ENCODE results near the gene ANO4.

The ANO4 gene

DNA sequence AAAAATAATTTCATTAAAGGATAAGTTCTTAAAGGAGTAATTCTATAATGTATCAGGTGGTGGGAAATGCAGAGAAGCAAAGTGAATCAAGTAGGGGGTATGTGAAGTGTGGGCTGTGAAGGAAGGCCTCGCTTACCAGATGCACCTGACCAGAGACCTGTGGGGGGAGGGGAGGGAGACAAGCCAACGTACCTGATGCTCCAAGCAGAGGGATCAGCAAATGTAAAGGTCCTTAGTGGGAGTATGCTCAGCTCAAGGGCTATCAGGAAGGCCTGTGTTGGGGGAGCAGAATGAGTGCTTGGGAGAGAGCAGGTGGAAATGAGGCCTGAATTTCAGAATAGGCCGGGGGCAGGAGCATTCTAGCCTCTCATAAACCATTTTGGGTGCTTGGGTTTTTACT, 57.1 kb downstream of the ANO4 start:
- Histone ChIP-seq H3K9me3 (ENCODE audit: insufficient read depth, low read depth, low read length) (no peaks in the 10 kb centered on the region), H3K36me3 (ENCODE audit: insufficient read depth, low read length) (no peaks in the 10 kb centered on the region), H3K27ac (ENCODE audit: low read depth, low read length) (no peak overlapping the region), H3K4me3 (ENCODE audit: low read length) (no peak overlapping the region), H3K4me1 (ENCODE audit: insufficient read depth, low read length) (0 out of 2 replicates have a peak, but pooled peaks cover 6% of the 10 kb centered on the region), H3K9ac (ENCODE audit: low read depth, low read length) (no peak overlapping the region), H3K27me3 (ENCODE audit: insufficient read depth, low read length) (no peaks in the 10 kb centered on the region)
- WGBS: 51% methylated on average over 3 of the region's 3 CpGs

- H3K9me3 ChIP-seq (ENCODE audit: insufficient read depth, low read depth, low read length): no peaks in the 10 kb centered on the region
- H3K4me1 ChIP-seq (ENCODE audit: insufficient read depth, low read length): 0 out of 2 replicates have a peak, but pooled peaks cover 6% of the 10 kb centered on the region
- H3K36me3 ChIP-seq (ENCODE audit: insufficient read depth, low read length): no peaks in the 10 kb centered on the region
- H3K27ac ChIP-seq (ENCODE audit: low read depth, low read length): no peak overlapping the region
- no peaks in the 10 kb centered on the region for H3K27me3 ChIP-seq (ENCODE audit: insufficient read depth, low read length)
- no peak overlapping the region for H3K9ac ChIP-seq (ENCODE audit: low read depth, low read length)
- 88% methylated on average over 3 of the region's 4 CpGs for WGBS
- H3K4me3 ChIP-seq (ENCODE audit: low read length): no peak overlapping the region
Measured at GRCh38 chr12:100857418-100857817, 62.8 kb downstream of the ANO4 start.

DNA sequence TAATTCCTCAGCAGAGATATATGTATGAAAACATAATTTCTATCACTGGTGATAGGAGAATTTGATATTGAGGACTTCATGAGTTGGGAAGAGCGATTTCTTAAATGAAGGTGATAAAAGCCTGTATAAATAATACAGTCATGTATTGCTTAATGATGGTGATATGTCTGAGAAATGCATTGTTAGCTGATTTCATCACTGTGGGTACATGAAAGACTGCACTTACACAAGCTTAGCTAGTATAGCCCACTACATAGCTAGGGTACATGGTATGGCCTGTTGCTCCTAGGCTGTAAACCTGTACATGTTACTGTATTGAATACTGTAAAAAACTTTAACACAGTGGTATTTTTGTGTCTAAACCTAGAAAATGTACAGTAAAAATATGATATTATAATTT, 63.4 kb downstream of the ANO4 start:
- Histone ChIP-seq H3K9ac (ENCODE audit: low read depth, low read length) (no peak overlapping the region), H3K27ac (ENCODE audit: low read depth, low read length) (no peak overlapping the region), H3K9me3 (ENCODE audit: insufficient read depth, low read depth, low read length) (no peaks in the 10 kb centered on the region), H3K4me1 (ENCODE audit: insufficient read depth, low read length) (0 out of 2 replicates have a peak, but pooled peaks cover 6% of the 10 kb centered on the region), H3K36me3 (ENCODE audit: insufficient read depth, low read length) (no peaks in the 10 kb centered on the region), H3K4me3 (ENCODE audit: low read length) (no peak overlapping the region), H3K27me3 (ENCODE audit: insufficient read depth, low read length) (no peaks in the 10 kb centered on the region)
- 80% methylated on average over 1 of the region's 1 CpG for whole genome bisulfite sequencing

DNA sequence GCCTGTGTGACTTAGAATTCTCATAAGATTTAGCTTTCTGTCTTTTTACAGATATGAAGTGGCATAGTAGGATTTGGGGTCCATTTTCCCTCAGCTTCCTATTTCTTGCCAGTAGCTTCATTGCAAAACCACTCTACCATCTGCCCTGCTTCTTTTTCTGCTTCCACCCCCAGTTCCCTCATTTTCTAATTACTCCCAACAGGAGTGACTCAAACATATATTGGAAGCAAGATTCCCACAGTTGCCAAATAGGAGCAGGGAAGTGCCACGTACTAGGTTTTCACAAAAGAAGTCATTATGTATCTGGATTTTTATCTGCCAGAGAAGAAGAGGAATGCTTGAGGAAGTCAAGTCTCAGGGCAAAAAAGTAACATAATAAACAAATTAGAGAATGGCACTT, 64.1 kb downstream of the ANO4 start:
- Histone ChIP-seq H3K27ac (ENCODE audit: low read depth, low read length) (no peak overlapping the region), H3K4me3 (ENCODE audit: low read length) (no peak overlapping the region), H3K36me3 (ENCODE audit: insufficient read depth, low read length) (no peaks in the 10 kb centered on the region), H3K9ac (ENCODE audit: low read depth, low read length) (no peak overlapping the region), H3K27me3 (ENCODE audit: insufficient read depth, low read length) (no peaks in the 10 kb centered on the region), H3K4me1 (ENCODE audit: insufficient read depth, low read length) (0 out of 2 replicates have a peak, but pooled peaks cover 6% of the 10 kb centered on the region), H3K9me3 (ENCODE audit: insufficient read depth, low read depth, low read length) (no peaks in the 10 kb centered on the region)
- WGBS: 82% methylated on average over 1 of the region's 1 CpG

DNA sequence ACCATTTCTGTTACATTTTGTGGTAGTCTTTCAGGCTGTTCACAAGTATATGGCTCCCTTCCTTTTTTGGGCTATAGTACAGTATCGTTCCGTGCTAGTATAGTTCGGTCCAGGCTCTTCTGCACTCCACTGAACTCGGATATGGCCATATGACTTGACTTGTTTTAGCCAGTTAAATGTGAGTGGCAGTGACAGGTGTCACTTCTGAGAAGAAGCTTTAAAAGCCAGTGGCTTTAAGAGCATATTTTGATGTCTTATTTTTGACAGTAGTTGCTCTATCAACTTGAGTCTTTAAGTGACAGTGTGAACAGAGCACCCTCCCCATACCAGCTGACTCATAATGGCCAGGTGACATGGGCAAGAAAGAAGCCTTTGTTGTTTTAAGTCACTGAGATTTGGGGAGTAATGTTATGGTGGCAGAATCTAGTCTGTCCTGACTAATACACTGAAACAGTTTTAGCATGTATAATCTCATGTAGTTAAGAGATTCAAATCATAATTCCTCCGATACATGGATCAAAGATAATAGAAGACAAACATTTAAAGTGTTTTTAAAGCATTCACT, 64.6 kb downstream of the ANO4 start:
- 95% methylated on average over 4 of the region's 5 CpGs for WGBS
- Histone ChIP-seq H3K36me3 (ENCODE audit: insufficient read depth, low read length) (no peaks in the 10 kb centered on the region), H3K9ac (ENCODE audit: low read depth, low read length) (no peak overlapping the region), H3K4me1 (ENCODE audit: insufficient read depth, low read length) (0 out of 2 replicates have a peak, but pooled peaks cover 6% of the 10 kb centered on the region), H3K9me3 (ENCODE audit: insufficient read depth, low read depth, low read length) (no peaks in the 10 kb centered on the region), H3K4me3 (ENCODE audit: low read length) (no peak overlapping the region), H3K27ac (ENCODE audit: low read depth, low read length) (no peak overlapping the region), H3K27me3 (ENCODE audit: insufficient read depth, low read length) (no peaks in the 10 kb centered on the region)

GRCh38 chr12:100860611-100861010, 66.0 kb downstream of the ANO4 start:
- Histone ChIP-seq H3K27me3 (ENCODE audit: insufficient read depth, low read length) (no peaks in the 10 kb centered on the region), H3K36me3 (ENCODE audit: insufficient read depth, low read length) (no peaks in the 10 kb centered on the region), H3K4me1 (ENCODE audit: insufficient read depth, low read length) (no peaks in the 10 kb centered on the region), H3K4me3 (ENCODE audit: low read length) (no peak overlapping the region), H3K27ac (ENCODE audit: low read depth, low read length) (no peak overlapping the region), H3K9ac (ENCODE audit: low read depth, low read length) (no peak overlapping the region), H3K9me3 (ENCODE audit: insufficient read depth, low read depth, low read length) (no peaks in the 10 kb centered on the region)
- WGBS: 97% methylated on average over 8 of the region's 8 CpGs

DNA sequence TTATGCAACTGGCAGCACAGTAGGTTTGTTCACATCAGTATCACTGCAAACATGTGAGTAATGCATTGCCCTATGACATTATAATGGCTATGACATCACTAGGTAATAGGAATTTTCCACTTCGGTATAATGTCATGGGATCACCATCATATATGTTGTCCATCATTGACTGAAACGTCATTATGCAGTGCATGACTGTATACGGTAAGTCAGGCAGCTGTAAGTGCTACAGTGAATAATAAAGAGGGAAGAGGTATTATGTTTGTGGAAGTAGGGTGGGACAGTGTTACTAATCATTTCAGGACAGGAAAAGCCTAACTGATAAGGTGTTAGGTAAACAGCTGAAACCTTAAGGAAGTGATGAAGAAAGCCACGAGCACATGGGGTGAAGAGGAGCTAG, 68.1 kb downstream of the ANO4 start:
- WGBS: 90% methylated on average over 4 of the region's 4 CpGs
- Histone ChIP-seq H3K4me1 (ENCODE audit: insufficient read depth, low read length) (no peaks in the 10 kb centered on the region), H3K9me3 (ENCODE audit: insufficient read depth, low read depth, low read length) (no peaks in the 10 kb centered on the region), H3K9ac (ENCODE audit: low read depth, low read length) (no peak overlapping the region), H3K4me3 (ENCODE audit: low read length) (no peak overlapping the region), H3K27me3 (ENCODE audit: insufficient read depth, low read length) (no peaks in the 10 kb centered on the region), H3K36me3 (ENCODE audit: insufficient read depth, low read length) (no peaks in the 10 kb centered on the region), H3K27ac (ENCODE audit: low read depth, low read length) (no peak overlapping the region)

DNA sequence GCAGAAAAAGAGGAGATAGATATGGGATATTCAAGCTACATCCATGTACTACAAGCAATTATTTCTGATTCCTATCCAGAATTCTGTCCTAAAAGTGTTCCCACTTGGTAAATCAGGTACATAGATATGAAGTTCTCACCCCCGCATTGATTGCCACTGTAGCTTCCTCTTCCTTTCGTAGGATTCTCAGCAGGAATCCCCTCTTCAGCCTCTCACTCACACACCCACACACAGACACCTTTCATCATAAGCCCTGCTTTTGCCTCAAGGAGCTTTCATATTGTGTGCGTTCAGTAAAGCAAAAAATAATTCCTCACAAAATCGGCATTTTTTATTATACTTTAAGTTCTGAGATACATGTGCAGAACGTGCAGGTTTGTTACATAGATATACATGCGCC, 69.8 kb downstream of the ANO4 start:
- Histone ChIP-seq H3K9ac (ENCODE audit: low read depth, low read length) (no peak overlapping the region), H3K9me3 (ENCODE audit: insufficient read depth, low read depth, low read length) (no peaks in the 10 kb centered on the region), H3K4me1 (ENCODE audit: insufficient read depth, low read length) (no peaks in the 10 kb centered on the region), H3K27me3 (ENCODE audit: insufficient read depth, low read length) (no peaks in the 10 kb centered on the region), H3K27ac (ENCODE audit: low read depth, low read length) (no peak overlapping the region), H3K4me3 (ENCODE audit: low read length) (no peak overlapping the region), H3K36me3 (ENCODE audit: insufficient read depth, low read length) (no peaks in the 10 kb centered on the region)
- WGBS: 94% methylated on average over 6 of the region's 6 CpGs

- H3K36me3 ChIP-seq (ENCODE audit: insufficient read depth, low read length): no peaks in the 10 kb centered on the region
- H3K4me1 ChIP-seq (ENCODE audit: insufficient read depth, low read length): no peaks in the 10 kb centered on the region
- no peaks in the 10 kb centered on the region for H3K27me3 ChIP-seq (ENCODE audit: insufficient read depth, low read length)
- 89% methylated on average over 4 of the region's 4 CpGs for WGBS
- H3K27ac ChIP-seq (ENCODE audit: low read depth, low read length): no peak overlapping the region
- H3K4me3 ChIP-seq (ENCODE audit: low read length): no peak overlapping the region
- H3K9ac ChIP-seq (ENCODE audit: low read depth, low read length): no peak overlapping the region
- H3K9me3 ChIP-seq (ENCODE audit: insufficient read depth, low read depth, low read length): no peaks in the 10 kb centered on the region
Measured at GRCh38 chr12:100867639-100868393, 73.2 kb downstream of the ANO4 start.

GRCh38 chr12:100868487-100868886, 73.9 kb downstream of the ANO4 start:
- H3K4me1 ChIP-seq (ENCODE audit: insufficient read depth, low read length): no peaks in the 10 kb centered on the region
- H3K9ac ChIP-seq (ENCODE audit: low read depth, low read length): no peak overlapping the region
- no peak overlapping the region for H3K27ac ChIP-seq (ENCODE audit: low read depth, low read length)
- H3K9me3 ChIP-seq (ENCODE audit: insufficient read depth, low read depth, low read length): no peaks in the 10 kb centered on the region
- no peaks in the 10 kb centered on the region for H3K36me3 ChIP-seq (ENCODE audit: insufficient read depth, low read length)
- H3K27me3 ChIP-seq (ENCODE audit: insufficient read depth, low read length): no peaks in the 10 kb centered on the region
- WGBS: 100% methylated on average over 1 of the region's 1 CpG
- H3K4me3 ChIP-seq (ENCODE audit: low read length): no peak overlapping the region

GRCh38 chr12:100871195-100871734, 76.7 kb downstream of the ANO4 start:
- WGBS: 100% methylated on average over 1 of the region's 1 CpG

More at GRCh38 chr12:100871195-100871734, 76.7 kb downstream of the ANO4 start:
- Histone ChIP-seq H3K27me3 (ENCODE audit: insufficient read depth, low read length) (no peaks in the 10 kb centered on the region), H3K4me3 (ENCODE audit: low read length) (no peak overlapping the region), H3K36me3 (ENCODE audit: insufficient read depth, low read length) (no peaks in the 10 kb centered on the region), H3K9me3 (ENCODE audit: insufficient read depth, low read depth, low read length) (0 out of 2 replicates have a peak, but pooled peaks cover 2% of the 10 kb centered on the region), H3K4me1 (ENCODE audit: insufficient read depth, low read length) (no peaks in the 10 kb centered on the region), H3K9ac (ENCODE audit: low read depth, low read length) (no peak overlapping the region), H3K27ac (ENCODE audit: low read depth, low read length) (no peak overlapping the region)
